ENCODE results near the gene ZSWIM6.
A peak's percentile ranks its signal among the peaks of the same experiment; 100 is the strongest.
"Not testable (repeated sequence)": the region's sequence is repeated elsewhere in the genome, so short reads cannot be mapped to it uniquely, and the experiment has no call there.

ZSWIM6 gene

DNA sequence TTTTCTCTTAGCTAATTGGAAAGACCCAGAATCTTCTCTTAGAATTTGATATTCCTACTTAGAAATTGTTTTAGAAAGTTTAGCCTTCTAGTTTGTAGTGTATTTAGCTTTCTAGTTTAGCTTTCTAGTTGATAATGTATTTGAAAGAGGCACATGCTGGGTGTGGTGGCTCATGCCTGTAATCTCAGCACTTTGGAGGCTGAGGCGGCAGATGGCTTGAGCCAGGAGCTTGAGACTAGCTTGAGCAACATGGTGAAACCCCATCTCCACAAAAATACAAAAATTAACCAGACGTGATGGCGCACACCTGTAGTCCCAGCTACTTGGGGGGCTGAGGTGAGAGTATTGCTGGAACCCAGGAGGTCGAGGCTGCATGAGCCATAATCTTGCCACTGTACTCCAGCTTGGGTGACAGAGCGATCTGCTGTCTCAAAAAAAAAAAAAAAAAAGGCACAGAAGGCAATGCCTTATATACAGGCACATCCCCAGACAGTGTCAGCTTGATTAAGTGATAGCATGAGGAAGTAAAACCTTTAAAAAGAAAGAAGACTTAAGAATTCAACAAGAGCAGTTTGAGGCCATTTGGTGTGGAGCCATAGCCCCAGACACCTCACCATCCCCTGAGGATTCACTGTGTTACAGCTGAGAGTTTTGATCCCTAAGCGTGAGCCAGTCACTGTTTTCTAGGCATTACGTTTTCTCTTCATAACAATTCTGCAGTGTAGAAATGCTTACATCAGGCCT is 34.6 kb downstream of the ZSWIM6 start:
- no peak for DNase-seq

DNA sequence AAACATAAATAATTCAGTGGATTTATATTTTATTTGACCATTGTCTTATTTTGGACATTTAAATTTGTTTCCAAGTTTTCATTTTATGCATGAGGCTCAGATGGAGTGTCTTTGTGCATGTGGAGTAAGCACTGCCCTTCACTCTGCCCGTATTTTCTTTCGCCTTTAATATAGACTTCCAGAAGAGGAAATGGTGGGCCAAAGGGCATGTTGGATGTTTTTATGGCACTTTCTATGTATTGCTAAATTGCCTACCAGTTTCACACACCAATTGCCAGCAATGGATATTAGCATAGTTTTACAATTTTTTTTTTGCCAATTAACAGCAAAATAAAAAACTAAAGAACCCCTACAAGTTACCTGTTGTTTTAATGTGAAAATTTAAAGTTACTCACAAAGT is 38.4 kb downstream of the ZSWIM6 start:
- DNase-seq: no peak

DNA sequence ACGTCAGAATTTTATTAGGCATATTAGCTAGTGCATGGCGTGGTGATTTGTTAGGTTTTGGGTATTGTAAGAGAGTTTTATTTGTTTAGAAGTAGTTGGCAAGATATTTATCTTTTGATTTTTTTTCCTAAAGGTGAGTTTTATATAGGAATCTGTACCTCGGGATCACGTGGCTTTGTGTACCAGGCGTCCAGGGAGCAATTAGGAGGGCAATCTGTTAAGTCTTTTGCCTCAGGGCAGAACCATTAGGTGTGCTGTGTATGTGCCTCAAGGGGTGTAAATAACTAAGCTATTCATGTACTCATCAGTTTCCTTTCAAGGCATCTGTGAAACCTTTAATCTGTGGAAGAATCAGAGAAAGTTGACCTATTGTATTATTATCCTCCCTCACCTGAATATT is 39.4 kb downstream of the ZSWIM6 start:
- no peak for DNase-seq

DNA sequence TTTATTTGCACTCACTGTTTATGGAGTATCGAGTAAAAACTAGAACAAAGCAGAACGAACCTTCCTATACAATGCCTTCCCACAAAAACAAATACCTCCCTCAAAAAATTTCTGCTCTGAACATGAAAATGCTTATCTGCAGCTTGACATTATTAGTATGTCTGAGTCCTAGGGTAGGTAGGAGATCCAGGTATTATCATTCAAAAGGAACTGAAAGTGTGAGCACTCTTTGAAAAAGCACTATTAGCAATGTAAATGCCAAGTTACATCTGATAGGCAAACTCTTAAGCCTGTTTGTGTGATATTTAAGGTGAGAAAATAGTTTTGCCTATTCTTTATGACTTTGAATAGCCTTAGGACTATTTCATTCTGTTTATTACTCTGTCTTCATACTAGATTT is 47.6 kb downstream of the ZSWIM6 start:
- no peak for DNase-seq

DNA sequence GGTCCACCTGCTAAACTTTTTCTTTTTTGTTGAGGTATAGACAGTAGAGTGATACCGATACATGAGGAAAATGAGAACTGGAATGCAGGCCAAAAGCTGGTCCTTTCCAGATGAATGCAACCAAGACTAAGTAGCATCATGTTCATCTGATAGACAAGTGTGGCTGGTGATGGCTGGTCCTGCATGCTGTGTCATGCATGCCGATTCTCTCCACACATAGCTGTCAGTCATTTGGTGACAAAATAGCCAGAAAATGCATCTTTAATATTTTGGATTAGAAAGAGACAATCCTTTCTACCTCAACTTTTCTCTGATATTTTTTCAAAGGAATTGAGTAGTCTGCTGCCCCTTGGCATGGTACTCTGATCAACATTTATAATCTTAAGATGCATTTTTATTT is 49.9 kb downstream of the ZSWIM6 start:
- DNase-seq: no peak

DNA sequence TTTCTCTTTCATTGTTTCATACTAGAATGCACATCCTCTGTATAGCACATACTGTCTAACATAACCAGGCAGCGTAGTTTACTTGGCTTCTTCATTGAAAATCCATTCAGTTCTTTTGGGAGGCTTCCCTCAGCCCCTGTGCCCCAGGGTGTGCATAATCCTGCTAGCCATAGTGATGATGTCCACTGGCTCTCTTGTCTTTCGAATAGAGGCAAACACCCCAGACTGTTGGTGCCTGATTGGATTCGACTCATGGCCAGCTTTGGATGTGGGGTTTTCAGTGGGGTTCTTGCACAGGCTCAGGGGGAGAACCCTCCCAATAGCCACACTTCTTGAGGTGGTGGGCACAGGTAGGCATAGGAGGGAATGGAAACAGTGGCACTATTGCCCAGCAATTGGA is 53.6 kb downstream of the ZSWIM6 start:
- DNase-seq: no peak

DNA sequence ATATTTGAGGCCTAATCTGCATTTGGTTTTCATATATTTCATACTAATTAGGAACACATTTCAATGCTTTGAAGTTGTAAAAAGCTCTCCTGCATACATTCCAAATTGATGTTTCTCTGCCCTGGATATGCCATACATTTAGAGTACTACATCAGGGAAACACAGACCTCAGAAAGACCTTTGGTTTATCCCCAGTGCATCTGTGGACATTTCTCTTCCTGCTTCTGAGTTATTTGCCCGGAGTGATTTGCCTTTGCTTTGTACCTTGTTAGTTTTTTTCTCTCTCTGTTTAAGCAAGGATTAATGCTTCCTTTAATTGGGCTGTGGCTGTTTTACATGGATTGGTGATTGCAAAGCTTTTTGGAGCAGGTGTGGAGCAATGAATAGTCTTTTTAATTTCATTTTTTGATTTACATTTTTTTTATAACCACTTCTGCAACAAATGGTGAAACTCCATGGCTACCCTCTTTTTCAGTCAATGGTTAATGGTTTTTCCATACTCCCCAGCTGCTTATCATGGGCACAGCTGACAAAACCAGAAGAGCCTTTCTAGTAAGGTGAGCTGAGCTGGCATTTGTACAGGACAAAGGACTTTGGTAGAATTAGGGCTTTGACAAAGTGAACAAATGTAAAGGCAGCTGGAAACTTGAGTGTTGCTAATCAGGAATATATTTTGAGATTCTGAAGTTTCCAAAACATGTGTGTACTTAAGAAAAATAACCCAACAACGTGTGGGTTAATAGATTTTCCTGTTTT is 54.2 kb downstream of the ZSWIM6 start:
- no peak for DNase-seq

DNA sequence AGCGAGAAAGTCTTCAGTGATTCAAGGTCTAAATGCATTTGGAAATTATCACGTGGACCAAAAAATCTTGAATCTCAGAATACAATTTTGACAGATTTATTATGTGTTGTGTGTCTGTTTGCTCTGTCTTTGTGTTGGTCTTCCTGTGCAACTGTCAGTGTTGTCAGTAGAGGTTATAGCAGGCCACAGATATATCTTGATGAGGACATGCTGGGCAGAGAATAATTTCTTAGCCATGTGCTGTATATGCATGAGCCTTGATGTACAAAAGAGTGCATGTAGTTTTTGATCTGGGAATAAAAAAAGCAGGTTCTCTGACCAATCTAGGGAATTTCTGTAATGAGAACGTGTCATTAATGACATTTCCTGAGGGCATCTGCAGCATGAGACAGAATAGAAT is 57.6 kb downstream of the ZSWIM6 start:
- DNase-seq: no peak

DNA sequence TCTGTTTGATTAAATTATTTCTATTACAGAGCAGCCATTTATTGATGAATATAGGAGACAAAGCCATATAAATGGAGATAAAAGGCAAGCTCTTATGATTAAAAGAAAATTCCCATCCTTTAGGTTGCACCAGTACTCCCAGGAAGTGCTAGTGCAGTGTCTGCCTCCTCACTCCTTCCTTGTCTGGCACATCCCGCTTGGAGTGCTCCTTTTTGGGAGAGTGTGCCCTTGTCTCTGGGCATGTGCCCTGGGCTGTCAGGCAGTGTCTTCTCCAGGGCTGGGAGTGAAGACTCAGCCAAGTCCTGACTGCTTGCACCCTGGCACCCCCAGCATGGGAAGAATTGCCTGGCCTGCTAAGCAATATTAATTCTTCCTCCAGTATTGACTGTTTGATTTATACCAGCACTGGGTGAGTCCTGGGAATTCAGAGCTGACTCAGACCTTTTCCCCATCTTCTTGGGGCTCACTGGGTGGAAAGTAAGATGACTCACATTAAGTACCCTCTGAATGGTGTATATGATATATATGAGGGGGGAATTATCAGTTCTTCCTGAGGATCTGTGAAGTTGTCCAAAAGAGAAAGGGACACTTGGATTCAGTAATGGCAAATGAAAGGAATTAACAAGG is 62.1 kb downstream of the ZSWIM6 start:
- no peak for DNase-seq

DNA sequence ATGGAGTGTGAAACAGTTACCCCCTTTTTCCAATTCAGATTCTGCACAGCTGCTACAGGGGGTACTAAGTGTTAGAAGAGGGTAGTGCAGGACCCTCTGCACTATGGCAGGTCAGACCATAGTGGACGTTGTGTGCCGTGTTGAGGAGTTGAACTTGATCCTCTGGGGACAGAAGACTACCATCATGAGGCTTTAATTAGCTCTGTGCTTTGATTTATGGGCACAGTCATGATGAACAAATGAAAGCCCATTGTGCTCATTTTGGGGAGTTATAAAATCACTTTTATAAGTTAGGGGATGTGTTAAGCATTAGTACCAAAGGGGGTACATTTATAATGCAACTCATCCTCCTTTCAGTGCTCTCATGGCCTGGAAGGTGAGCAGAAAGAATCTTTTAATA is 62.7 kb downstream of the ZSWIM6 start:
- DNase-seq: no peak

DNA sequence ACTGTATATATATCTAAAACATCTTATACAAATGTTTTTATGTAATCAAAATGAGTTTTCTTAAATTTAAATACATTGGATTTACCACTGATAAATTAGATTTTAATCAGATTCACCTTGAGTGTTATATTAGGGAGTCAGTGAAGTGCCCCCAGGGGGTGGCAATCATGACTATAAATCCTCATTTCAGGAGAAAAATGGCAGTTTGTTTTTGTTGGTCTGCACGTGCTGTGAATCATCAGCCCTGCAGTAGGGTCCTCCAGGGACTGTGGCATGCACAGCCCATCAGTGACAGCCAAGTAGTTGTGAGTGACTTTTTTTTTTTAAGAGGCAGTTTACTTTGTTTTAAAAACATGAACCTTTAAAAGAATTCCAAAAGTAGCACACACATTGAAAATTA is 65.2 kb downstream of the ZSWIM6 start:
- DNase-seq: no peak

DNA sequence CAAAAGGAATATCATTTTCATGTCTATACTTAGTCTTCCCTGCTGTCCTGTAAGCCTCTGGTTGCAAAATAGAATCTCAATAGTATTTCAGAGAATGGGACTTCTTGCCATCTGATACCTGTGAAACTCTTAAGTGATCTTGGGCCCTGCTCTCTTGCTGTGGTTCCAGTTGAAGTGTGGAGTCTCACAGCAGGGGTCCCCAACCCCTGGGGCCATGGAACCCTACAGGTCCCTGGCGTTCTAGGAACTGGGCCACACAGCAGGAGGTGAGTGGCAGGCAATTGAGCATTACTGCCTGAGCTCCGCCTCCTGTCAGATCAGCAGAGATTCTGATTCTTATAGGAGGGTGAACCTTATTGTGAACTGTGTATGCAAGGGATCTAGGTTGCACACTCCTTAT is 65.9 kb downstream of the ZSWIM6 start:
- no peak for DNase-seq

DNA sequence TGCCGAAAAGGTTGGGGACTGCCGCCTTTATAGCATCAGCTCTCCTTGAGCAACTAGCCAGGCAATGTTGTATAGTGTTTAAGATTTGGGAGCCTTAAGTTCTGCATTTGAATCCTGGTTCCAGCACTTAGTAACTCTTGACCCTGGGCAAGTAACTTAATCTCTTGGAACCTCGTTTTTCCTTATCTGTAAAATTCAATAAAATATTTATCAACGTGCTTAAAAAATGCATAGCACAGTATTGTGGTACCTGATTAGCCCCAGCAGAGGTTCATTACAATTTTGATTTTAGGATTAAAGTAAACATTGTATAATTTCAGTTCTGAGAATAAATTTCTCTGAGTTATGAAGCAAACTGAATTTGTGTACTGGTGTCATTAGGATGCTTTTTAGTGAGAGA is 66.4 kb downstream of the ZSWIM6 start:
- DNase-seq: no peak

DNA sequence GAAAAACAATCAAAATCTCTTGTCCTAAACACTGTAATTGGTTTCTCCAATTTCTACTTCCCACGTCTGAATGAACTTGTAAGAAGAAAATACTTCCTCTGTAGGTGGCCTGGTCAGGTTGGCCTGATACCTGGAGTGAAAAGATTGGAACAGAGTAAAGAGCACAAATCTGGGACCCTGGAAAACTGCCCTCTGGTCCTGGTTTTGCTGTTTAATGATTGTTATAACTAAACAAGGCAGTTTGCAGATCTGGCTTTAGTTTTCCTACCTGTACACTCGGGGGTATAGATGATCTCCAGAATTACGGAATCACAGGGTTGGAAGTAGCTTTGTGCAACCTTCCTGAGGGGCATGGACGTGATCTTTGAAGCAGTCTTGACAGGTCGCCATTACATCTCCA is 67.6 kb downstream of the ZSWIM6 start:
- no peak for DNase-seq

DNA sequence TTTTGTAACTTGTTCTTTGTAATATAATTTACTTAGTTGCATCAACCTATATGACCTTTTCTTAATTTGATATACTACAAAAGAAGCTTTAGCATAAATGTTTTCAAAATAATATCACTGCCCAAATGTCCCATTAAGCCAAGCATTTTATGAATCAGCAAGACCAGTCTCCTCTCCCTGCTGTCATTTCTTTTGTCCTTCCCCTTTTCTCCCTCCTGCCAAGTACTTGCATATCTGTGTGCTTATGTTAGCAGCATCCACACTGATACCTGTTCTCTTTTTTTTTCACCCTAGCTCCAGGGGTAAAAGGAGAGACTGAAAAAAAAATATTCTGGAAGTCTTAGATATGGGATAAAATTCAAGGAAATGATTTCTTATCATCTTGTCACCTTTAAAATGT is 69.7 kb downstream of the ZSWIM6 start:
- no peak for DNase-seq

DNA sequence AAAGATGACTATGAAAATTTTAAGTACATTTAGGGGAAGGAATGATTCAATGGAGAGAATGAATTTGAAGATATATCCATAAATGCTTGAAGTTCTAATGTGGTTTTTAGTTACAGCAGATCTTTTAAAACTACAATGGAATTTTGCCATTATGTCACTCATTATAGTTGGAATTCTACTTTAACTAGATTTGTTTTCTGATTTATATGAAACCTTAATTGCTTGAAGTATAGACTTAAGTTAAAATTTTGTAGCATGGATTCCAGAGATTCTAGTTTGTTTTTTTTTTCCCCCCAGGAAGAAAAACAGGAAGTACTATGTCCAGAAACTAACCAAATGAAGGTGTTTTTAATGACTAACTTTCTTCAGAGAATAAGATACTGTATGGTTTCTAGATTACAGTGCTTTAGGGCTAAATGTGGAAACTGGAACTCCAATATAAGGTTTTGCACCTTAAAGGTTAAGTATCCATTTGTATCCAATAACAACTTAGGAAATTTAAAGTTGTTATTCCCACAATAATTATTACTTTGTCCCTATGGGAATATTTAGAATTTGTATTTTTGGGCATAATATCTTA is 70.3 kb downstream of the ZSWIM6 start:
- DNase-seq: no peak

DNA sequence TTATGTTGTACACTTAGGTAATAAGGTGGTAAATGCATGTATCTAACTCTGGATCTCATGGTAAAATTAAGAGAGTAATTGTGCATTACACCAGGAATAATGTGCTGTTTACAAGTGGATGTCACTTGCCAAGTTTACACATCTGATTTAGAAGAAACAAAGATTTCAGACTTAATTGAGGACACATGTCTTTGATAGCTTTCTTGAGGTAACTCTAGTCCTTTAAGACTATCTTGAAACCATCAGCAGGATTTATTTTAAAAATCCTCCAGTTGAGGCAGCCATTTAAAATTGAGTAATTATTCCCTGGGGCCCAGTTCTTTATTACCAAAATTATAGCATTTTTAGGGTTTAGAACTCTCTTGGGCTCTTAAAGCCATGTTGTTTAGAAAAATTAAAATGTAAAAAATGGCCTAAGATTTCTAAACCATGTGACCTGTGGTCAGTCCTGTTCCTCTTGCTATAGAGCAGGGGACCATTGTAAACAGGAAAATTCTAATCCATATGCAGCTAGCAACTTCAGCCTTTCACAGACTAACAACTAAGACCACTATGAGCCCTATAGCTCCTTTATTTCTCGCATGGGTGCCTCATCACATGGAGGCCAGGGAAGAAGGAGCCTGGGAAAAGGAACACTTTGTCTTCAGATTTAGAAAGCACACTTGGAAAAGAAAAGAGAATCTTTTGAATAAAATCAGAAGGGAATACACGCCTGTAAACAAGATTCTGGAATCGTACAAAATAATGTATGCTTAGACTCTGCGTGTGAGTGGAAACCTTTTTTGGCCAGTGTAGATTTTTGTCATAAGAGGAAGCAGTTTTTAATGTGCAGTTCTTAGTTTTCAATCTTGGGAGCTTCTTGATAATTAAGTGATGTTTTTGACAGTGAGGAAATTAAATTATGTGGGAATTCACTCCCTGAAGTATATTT is 71.2 kb downstream of the ZSWIM6 start:
- DNase-seq: no peak

DNA sequence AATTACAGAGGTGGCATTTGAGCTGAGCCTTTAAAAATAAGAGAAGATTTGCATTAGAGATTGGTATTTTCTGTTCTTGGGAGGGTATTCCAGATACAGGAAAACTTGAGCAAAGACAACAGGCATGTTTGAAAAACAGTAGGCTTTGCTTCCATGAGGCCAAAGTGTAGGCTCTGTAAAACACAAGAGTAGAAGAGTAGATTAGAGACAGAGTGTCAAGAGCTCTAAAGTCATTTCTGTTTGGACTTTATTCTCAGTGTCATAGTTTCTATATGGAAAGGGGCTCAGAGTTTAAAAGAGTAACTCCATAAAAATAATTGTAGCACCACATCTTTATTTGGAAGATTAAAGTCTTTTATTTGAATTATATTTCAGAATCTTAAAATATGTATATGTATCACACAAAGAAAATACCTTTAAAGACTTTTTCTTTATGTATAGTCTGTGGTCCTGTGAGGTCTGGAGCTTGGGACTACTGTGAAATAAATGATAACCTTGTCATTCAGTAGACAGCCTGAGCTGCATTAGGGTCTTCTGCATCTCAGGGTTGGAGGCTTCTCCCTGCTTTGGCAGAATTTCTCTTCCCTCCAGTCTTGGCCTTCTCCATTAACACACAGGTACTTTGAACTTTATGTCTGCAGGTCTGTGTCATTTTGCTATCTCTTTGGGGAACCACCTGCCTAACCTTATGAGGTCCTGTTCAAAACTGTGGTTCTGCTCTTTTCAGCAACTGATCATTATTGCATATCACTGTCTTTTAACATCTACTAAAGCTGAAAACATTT is 73.6 kb downstream of the ZSWIM6 start:
- DNase-seq: no peak

DNA sequence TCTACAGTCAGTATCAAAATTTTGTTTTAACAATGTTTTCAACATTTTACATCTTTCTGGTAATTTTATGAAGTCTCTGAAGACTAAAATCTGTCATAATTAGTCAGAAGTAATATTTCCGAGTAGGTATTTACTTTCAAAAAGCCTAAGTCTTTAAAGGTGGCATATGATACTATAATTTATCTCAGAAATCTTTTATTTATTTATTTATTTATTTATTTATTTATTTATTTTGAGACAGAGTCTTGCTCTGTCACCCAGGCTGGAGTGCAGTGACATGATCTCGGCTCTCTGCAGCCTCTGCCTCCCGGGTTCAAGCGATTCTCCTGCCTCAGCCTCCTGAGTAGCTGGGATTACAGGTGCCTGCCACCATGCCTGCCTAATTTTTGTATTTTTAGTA is 74.4 kb downstream of the ZSWIM6 start:
- DNase-seq: not testable (repeated sequence)

DNA sequence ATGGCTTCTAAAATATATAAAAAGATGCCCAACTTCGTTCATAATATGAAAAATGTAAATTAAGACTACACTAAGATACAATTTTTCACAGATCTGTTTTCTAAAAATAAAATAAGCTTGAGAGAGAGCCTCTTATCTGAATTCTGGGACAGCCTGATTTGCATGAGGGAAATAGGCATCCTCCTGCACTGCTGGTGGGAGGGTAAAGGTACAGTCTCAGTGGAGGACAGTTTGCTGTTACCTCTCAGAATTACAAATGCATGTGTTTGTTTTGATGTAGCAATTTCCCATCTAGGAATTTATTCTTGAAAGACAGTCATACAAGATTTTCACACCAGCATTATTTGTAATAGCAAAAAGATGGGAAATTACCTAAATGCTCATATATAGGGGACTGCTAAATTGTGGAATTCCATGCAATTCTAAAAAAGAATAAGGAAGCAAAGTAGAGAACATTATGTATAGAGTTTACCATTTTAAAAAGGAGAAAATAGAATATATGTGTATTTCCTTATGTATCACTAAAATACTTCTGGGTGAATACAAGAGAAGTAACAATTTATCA is 75.7 kb downstream of the ZSWIM6 start:
- no peak for DNase-seq

DNA sequence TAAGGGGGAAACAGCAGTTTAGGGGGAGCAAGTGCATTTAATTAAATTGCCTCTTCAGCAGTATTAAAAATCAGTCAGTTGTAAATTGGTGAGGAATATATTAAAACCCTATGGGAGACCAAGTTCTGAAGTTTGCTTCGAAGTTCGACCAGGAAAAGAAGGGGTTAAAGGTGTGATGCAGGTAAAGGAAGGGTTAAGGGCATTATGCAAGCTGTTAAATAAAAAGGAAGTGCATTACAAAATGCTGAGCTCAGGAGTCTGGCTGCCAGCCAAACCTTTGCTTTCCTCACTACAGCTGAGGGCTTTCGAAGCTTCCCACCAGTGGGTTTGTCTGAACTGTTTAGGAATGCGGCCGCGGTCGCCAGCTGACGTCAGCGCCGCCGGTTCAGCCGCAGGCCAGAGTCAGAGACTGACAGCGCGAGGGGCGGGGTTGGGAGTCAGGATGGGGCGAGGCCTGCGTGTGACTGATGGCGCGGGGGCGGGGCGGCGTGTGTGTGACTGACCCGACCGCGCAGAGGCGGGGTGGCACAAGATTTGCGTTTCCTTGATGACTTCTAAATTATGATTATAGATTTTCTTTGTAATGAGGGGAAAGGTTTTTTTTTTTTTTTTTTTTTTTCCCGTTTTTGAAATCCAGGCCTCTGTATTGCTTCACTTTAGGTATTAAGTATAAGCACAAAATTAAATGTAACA is 76.6 kb downstream of the ZSWIM6 start:
- DNase-seq: peak; percentile 99

Measured in cortex of kidney (tissue), 1 donor.